H9 (cell line): ENCODE data around the gene BIK. TPM values are rescaled to one million over a fixed set of nuclear protein-coding genes. Genes with fewer than 3 reads are reported as not detected.

Experiments used
- DNase-seq: peaks from one replicate; pipeline ENCODE4 v3.0.0-alpha.2; 2017
- H2AFZ ChIP-seq: one replicate; pipeline ENCODE4 v1.6.1; 2013; ENCODE audit warnings: mild to moderate bottlenecking, low read length, control low read depth, moderate library complexity
- H2AK5ac ChIP-seq: 2 replicates; pipeline ENCODE4 v1.6.1; 2013; ENCODE audit warnings: low read length, control low read depth, mixed read lengths; ENCODE audit not compliant: insufficient read length
- H2BK120ac ChIP-seq: one replicate; pipeline ENCODE4 v1.6.1; 2013; ENCODE audit warnings: low read depth, mild to moderate bottlenecking, low read length, control low read depth, inconsistent platforms; ENCODE audit not compliant: poor library complexity, severe bottlenecking
- H2BK12ac ChIP-seq: 2 replicates; pipeline ENCODE4 v1.6.1; 2013; ENCODE audit warnings: low read length, control low read depth, mixed read lengths, low read depth; ENCODE audit not compliant: insufficient read length
- H2BK15ac ChIP-seq: 2 replicates; pipeline ENCODE4 v1.6.1; 2013; ENCODE audit warnings: low read depth, low read length, control low read depth
- H2BK20ac ChIP-seq: one replicate; pipeline ENCODE4 v1.6.1; 2013; ENCODE audit warnings: low read depth, mild to moderate bottlenecking, low read length, control low read depth, inconsistent platforms; ENCODE audit not compliant: poor library complexity, severe bottlenecking
- H2BK5ac ChIP-seq: 2 replicates; pipeline ENCODE4 v1.6.1; 2013; ENCODE audit warnings: low read length, control low read depth, mixed read lengths; ENCODE audit not compliant: insufficient read length
- H3K14ac ChIP-seq: 2 replicates; pipeline ENCODE4 v1.6.1; 2013; ENCODE audit warnings: low read length, control low read depth; ENCODE audit not compliant: insufficient read depth
- H3K18ac ChIP-seq: 2 replicates; pipeline ENCODE4 v1.6.1; 2013; ENCODE audit warnings: low read depth, mild to moderate bottlenecking, mixed read lengths, low read length, control low read depth; ENCODE audit not compliant: insufficient read length
- H3K23ac ChIP-seq: 2 replicates; pipeline ENCODE4 v1.6.1; 2013; ENCODE audit warnings: low read length, control low read depth, mixed read lengths, low read depth; ENCODE audit not compliant: insufficient read length
- H3K23me2 ChIP-seq: 2 replicates; pipeline ENCODE4 v1.6.1; 2013; ENCODE audit warnings: low read depth, mild to moderate bottlenecking, mixed read lengths, low read length, control low read depth; ENCODE audit not compliant: insufficient read length, poor library complexity, severe bottlenecking
- H3K27ac ChIP-seq: 2 replicates; pipeline ENCODE4 v1.5.1; 2013; ENCODE audit warnings: low read length, control low read depth, mixed read lengths, low read depth; ENCODE audit not compliant: insufficient read length
- H3K27me3 ChIP-seq: 2 replicates; pipeline ENCODE4 v1.6.1; 2013; ENCODE audit warnings: low read length, control low read depth, inconsistent platforms; ENCODE audit not compliant: insufficient read depth
- H3K4ac ChIP-seq: 2 replicates; pipeline ENCODE4 v1.6.1; 2013; ENCODE audit warnings: low read depth, mild to moderate bottlenecking, control low read depth, inconsistent platforms, low read length, moderate library complexity
- H3K4me1 ChIP-seq: 2 replicates; pipeline ENCODE4 v1.6.1; 2013; ENCODE audit warnings: low read length, control low read depth, inconsistent platforms; ENCODE audit not compliant: insufficient read depth
- H3K4me2 ChIP-seq: 2 replicates; pipeline ENCODE4 v1.6.1; 2013; ENCODE audit warnings: low read length, control low read depth, mixed read lengths; ENCODE audit not compliant: insufficient read length, insufficient read depth
- H3K56ac ChIP-seq: 2 replicates; pipeline ENCODE4 v1.6.1; 2013; ENCODE audit warnings: low read depth, mild to moderate bottlenecking, mixed read lengths, low read length, control low read depth; ENCODE audit not compliant: insufficient read length
- H3K79me1 ChIP-seq: 2 replicates; pipeline ENCODE4 v1.6.1; 2013; ENCODE audit warnings: low read depth, mild to moderate bottlenecking, moderate library complexity, low read length, control low read depth, inconsistent platforms; ENCODE audit not compliant: insufficient read depth, poor library complexity, severe bottlenecking
- H3K79me2 ChIP-seq: 2 replicates; pipeline ENCODE4 v1.6.1; 2013; ENCODE audit warnings: low read length, control low read depth, inconsistent platforms; ENCODE audit not compliant: insufficient read depth
- H3K9ac ChIP-seq: 2 replicates; pipeline ENCODE4 v1.6.1; 2013; ENCODE audit warnings: low read length, control low read depth, mixed read lengths; ENCODE audit not compliant: insufficient read length; ENCODE audit errors: extremely low read depth
- H3K9me3 ChIP-seq: one replicate; pipeline ENCODE4 v1.6.1; 2013; ENCODE audit warnings: low read depth, low read length, inconsistent platforms; ENCODE audit not compliant: control insufficient read depth
- H3T11ph ChIP-seq: one replicate; pipeline ENCODE4 v1.6.1; 2013; ENCODE audit warnings: mild to moderate bottlenecking, low read length, control low read depth, inconsistent platforms
- H4K20me1 ChIP-seq: one replicate; pipeline ENCODE4 v1.6.1; 2013; ENCODE audit not compliant: control insufficient read depth, insufficient read length, insufficient read depth
- H4K5ac ChIP-seq: 2 replicates; pipeline ENCODE4 v1.6.1; 2013; ENCODE audit warnings: low read depth, mild to moderate bottlenecking, mixed read lengths, low read length, control low read depth; ENCODE audit not compliant: insufficient read length
- H4K8ac ChIP-seq: replicated peaks from 2 replicates; pipeline ENCODE4 v1.6.1; 2013; ENCODE audit warnings: low read length, control low read depth, mixed read lengths, low read depth; ENCODE audit not compliant: insufficient read length
- H4K91ac ChIP-seq: 2 replicates; pipeline ENCODE4 v1.6.1; 2013; ENCODE audit warnings: low read depth, mild to moderate bottlenecking, moderate library complexity, mixed read lengths, low read length, control low read depth; ENCODE audit not compliant: insufficient read length
- H3K27ac Mint-ChIP-seq, 3 experiments: 2 replicates in 2 of 3; 3 replicates in 1 of 3; pipeline ENCODE4 v1.8.0; 2020 to 2021; ENCODE audit warnings: mixed read lengths in 3 of 3, mild to moderate bottlenecking in 1 of 3, moderate library complexity in 1 of 3
- H3K27me3 Mint-ChIP-seq: 2 replicates; pipeline ENCODE4 v1.8.0; 2021; ENCODE audit warnings: low read depth, mild to moderate bottlenecking, moderate library complexity, mixed read lengths
- H3K36me3 Mint-ChIP-seq, 3 experiments: 2 replicates in 2 of 3; 3 replicates in 1 of 3; pipeline ENCODE4 v1.8.0; 2020 to 2021; ENCODE audit warnings: low read depth in 3 of 3, mixed read lengths in 3 of 3; ENCODE audit not compliant: insufficient read depth in 1 of 3
- H3K4me1 Mint-ChIP-seq, 2 experiments: 2 replicates each; pipeline ENCODE4 v1.8.0; 2020; ENCODE audit warnings: mixed read lengths in 2 of 2
- H3K4me3 Mint-ChIP-seq, 2 experiments: 2 replicates in 1 of 2; 3 replicates in 1 of 2; pipeline ENCODE4 v1.8.0; 2020 to 2021; ENCODE audit warnings: mild to moderate bottlenecking in 2 of 2, mixed read lengths in 2 of 2, moderate library complexity in 1 of 2
- H3K9me3 Mint-ChIP-seq, 2 experiments: 2 replicates in 1 of 2; 3 replicates in 1 of 2; pipeline ENCODE4 v1.8.0; 2020; ENCODE audit warnings: mild to moderate bottlenecking in 2 of 2, mixed read lengths in 2 of 2, moderate library complexity in 1 of 2
- CTCF ChIP-seq: fragments of 200-600 bp; sonication (generic); conservative IDR thresholded peaks from 3 replicates; pipeline ENCODE4 v1.8.0; 2021; ENCODE audit warnings: antibody characterized with exemption, mild to moderate bottlenecking
- WGBS: extraction: QIAGEN DNeasy Blood & Tissue Kit; methylation state at CpG from one replicate; pipeline ENCODE4 v1.1.7; 2013; ENCODE audit warnings: missing lambda C conversion rate, low lambda C conversion rate, mixed read lengths; ENCODE audit not compliant: insufficient read length; ENCODE audit errors: extremely low coverage; 5-methylcytosine and 5-hydroxymethylcytosine counted together
- total RNA-seq: library from RNA; stranded (reverse); gene quantifications from 2 replicates; pipeline ENCODE4 v1.2.1, GENCODE V29; 2021

BIK gene
- total RNA-seq, 1 experiment from 2014 or later = 8.3 TPM

- WGBS = no CpG with 5 or more reads among the region's 16 CpGs
- H2BK5ac ChIP-seq = no peak overlapping the region
- Mint-ChIP-seq H3K4me3 (no peak overlapping the region), H3K36me3 (peaks cover 7 to 30% (median 28%) of the 10 kb centered on the region in 3 experiments; a peak in 6 of 7 replicates), H3K27ac (peak overlapping the region in 1 of 3 experiments; percentile 86; a peak in 1 of 7 replicates), H3K4me1 (peaks cover 9 to 22% of the 10 kb centered on the region in 2 experiments), H3K27me3 (no peaks in the 10 kb centered on the region; the same call in 1 of the 2 replicates), H3K9me3 (no peaks in the 10 kb centered on the region)
- H3K4me1 ChIP-seq = no peaks in the 10 kb centered on the region
- no peak overlapping the region for H3K56ac ChIP-seq
- no peak overlapping the region for H2BK120ac ChIP-seq
- H3K79me2 ChIP-seq = no peaks in the 10 kb centered on the region
- H3K79me1 ChIP-seq = no peaks in the 10 kb centered on the region
- DNase-seq = no peak
- no peak overlapping the region for H2BK15ac ChIP-seq
- H4K8ac ChIP-seq = no peak overlapping the region
- no peaks in the 10 kb centered on the region for H3K23me2 ChIP-seq
- no peak for TF ChIP-seq CTCF
- H3K4ac ChIP-seq = no peak overlapping the region
- no peak overlapping the region for H2AFZ ChIP-seq
- no peaks in the 10 kb centered on the region for H3K9me3 ChIP-seq
- no peak overlapping the region for H3K4me2 ChIP-seq
- no peak overlapping the region for H4K5ac ChIP-seq
- no peak overlapping the region for H3K9ac ChIP-seq
- H2BK20ac ChIP-seq = no peak overlapping the region
- no peak overlapping the region for H3K18ac ChIP-seq
- no peak overlapping the region for H3T11ph ChIP-seq
- H3K23ac ChIP-seq = no peak overlapping the region
- H3K27ac ChIP-seq = no peak overlapping the region
- H3K14ac ChIP-seq = no peak overlapping the region
- H4K91ac ChIP-seq = no peak overlapping the region
- no peak overlapping the region for H2BK12ac ChIP-seq
- no peaks in the 10 kb centered on the region for H4K20me1 ChIP-seq
- H3K27me3 ChIP-seq = no peaks in the 10 kb centered on the region
- no peak overlapping the region for H2AK5ac ChIP-seq
These were observed 19.2 kb downstream of the BIK start for GRCh38 chr22:43129426-43130425.
